Lower leg skin (tissue), 3 donors: ENCODE results near the gene ANGPT4.

Experiments used
- POLR2A ChIP-seq, 2 donors: fragments of 450-650 bp; IDR thresholded peaks; one replicate each; pipeline ENCODE4 v1.6.1; 2016 to 2017; ENCODE audit warnings: antibody characterized with exemption in 2 of 2, mild to moderate bottlenecking in 1 of 2, moderate library complexity in 1 of 2
- TF ChIP-seq, protein P1 (sequence below), 3 donors: fragments of 450-650 bp; IDR thresholded peaks; one replicate each; pipeline ENCODE4 v1.5.1; 2016; ENCODE audit warnings: antibody characterized with exemption in 3 of 3, mild to moderate bottlenecking in 3 of 3, moderate library complexity in 2 of 3

DNA sequence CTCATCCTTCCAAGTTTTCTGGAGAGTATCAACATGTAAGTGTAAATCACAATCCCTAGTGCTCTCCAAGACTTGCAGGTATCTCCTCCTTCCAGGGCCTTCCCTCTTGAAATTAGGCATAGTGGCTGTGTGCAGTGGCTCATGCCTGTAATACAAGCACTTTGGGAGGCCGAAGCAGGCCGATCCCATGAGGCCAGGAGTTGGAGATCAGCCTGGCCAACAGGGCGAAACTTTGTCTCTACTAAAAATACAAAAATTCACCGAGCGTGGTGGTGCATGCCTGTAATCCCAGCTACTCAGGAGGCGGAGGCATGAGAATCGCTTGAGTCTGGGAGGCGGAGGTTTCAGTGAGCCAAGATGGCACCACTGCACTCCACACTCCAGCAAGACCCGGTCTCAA is 9.4 kb upstream of the ANGPT4 start:
- no peak for TF ChIP-seq POLR2A (IDR thresholded peaks at IDR 0.05)
- TF ChIP-seq, protein P1, sequence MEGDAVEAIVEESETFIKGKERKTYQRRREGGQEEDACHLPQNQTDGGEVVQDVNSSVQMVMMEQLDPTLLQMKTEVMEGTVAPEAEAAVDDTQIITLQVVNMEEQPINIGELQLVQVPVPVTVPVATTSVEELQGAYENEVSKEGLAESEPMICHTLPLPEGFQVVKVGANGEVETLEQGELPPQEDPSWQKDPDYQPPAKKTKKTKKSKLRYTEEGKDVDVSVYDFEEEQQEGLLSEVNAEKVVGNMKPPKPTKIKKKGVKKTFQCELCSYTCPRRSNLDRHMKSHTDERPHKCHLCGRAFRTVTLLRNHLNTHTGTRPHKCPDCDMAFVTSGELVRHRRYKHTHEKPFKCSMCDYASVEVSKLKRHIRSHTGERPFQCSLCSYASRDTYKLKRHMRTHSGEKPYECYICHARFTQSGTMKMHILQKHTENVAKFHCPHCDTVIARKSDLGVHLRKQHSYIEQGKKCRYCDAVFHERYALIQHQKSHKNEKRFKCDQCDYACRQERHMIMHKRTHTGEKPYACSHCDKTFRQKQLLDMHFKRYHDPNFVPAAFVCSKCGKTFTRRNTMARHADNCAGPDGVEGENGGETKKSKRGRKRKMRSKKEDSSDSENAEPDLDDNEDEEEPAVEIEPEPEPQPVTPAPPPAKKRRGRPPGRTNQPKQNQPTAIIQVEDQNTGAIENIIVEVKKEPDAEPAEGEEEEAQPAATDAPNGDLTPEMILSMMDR (IDR thresholded peaks at IDR 0.05): no peak
